DOHH2 (cell line): ENCODE measurements around the gene RASA4B.

Experiments used
- H3F3A ChIP-seq: fragments of 200-600 bp; sonication (generic), shearing (Covaris generic); 2 replicates; pipeline ENCODE4 v1.6.0; 2016; ENCODE audit warnings: antibody characterized with exemption, mild to moderate bottlenecking; ENCODE audit not compliant: control insufficient read depth, insufficient read depth
- H3K27ac ChIP-seq: fragments of 200-600 bp; sonication (generic); 2 replicates; pipeline ENCODE4 v1.5.1; 2014; ENCODE audit warnings: low read depth, mild to moderate bottlenecking, low read length, moderate library complexity
- H3K27me3 ChIP-seq: fragments of 200-600 bp; sonication (generic); 2 replicates; pipeline ENCODE4 v1.6.1; 2014; ENCODE audit warnings: mild to moderate bottlenecking, low read length, mixed read lengths; ENCODE audit not compliant: control insufficient read depth
- H3K36me3 ChIP-seq: fragments of 200-600 bp; sonication (generic); 2 replicates; pipeline ENCODE4 v1.6.1; 2014; ENCODE audit warnings: mild to moderate bottlenecking, low read length, moderate library complexity, mixed read lengths; ENCODE audit not compliant: control insufficient read depth
- H3K4me1 ChIP-seq: fragments of 200-600 bp; sonication (generic); 2 replicates; pipeline ENCODE4 v1.6.1; 2014; ENCODE audit warnings: mild to moderate bottlenecking, low read length, mixed read lengths; ENCODE audit not compliant: control insufficient read depth
- H3K4me2 ChIP-seq: fragments of 200-600 bp; sonication (generic); 2 replicates; pipeline ENCODE4 v1.6.0; 2014; ENCODE audit warnings: mild to moderate bottlenecking, low read length, moderate library complexity
- H3K4me3 ChIP-seq: fragments of 200-600 bp; sonication (generic); 2 replicates; pipeline ENCODE4 v1.5.1; 2014; ENCODE audit warnings: mild to moderate bottlenecking, low read length, mixed read lengths
- H3K79me2 ChIP-seq: fragments of 200-600 bp; sonication (generic); 2 replicates; pipeline ENCODE4 v1.6.1; 2014; ENCODE audit warnings: mild to moderate bottlenecking, low read length, mixed read lengths; ENCODE audit not compliant: control insufficient read depth
- H3K9me2 ChIP-seq: fragments of 200-600 bp; sonication (generic); replicated peaks from 2 replicates; pipeline ENCODE4 v1.6.1; 2014; ENCODE audit warnings: mild to moderate bottlenecking, low read length, mixed read lengths; ENCODE audit not compliant: control insufficient read depth
- H3K9me3 ChIP-seq: fragments of 200-600 bp; sonication (generic); 2 replicates; pipeline ENCODE4 v1.6.1; 2014; ENCODE audit warnings: antibody characterized with exemption, low read length, mixed read lengths; ENCODE audit not compliant: control insufficient read depth, insufficient read depth
- H4K20me1 ChIP-seq: fragments of 200-600 bp; sonication (generic); 2 replicates; pipeline ENCODE4 v1.6.0; 2014; ENCODE audit warnings: low read depth, mild to moderate bottlenecking, antibody characterized with exemption, low read length, moderate library complexity; ENCODE audit not compliant: control insufficient read depth, insufficient read depth
- CTCF ChIP-seq: fragments of 200-600 bp; sonication (generic); IDR thresholded peaks from one replicate; pipeline ENCODE4 v1.5.1; 2014; ENCODE audit warnings: antibody characterized with exemption, mild to moderate bottlenecking, low read depth, low read length; ENCODE audit not compliant: poor library complexity, severe bottlenecking
- EZH2phosphoT487 ChIP-seq: fragments of 200-600 bp; sonication (generic); IDR thresholded peaks from 2 replicates; pipeline ENCODE4 v1.6.1; 2017; ENCODE audit warnings: borderline replicate concordance, mild to moderate bottlenecking, antibody characterized with exemption, low read length, moderate library complexity, mixed read lengths

RASA4B gene

GRCh38 chr7:102451371-102452054, 66.1 kb downstream of the RASA4B start:
- Histone ChIP-seq H3F3A (peaks cover 23% of the 10 kb centered on the region), H3K27ac (no peak overlapping the region), H3K79me2 (peaks cover 17% of the 10 kb centered on the region), H3K4me2 (no peak overlapping the region), H3K36me3 (peaks cover 31% of the 10 kb centered on the region), H3K4me3 (no peak overlapping the region), H3K27me3 (no peaks in the 10 kb centered on the region), H3K9me2 (no peaks in the 10 kb centered on the region), H3K9me3 (no peaks in the 10 kb centered on the region), H4K20me1 (peaks cover 10% of the 10 kb centered on the region; the same call in 1 of the 2 replicates), H3K4me1 (peaks cover 24% of the 10 kb centered on the region)
- no peak for TF ChIP-seq EZH2phosphoT487
- TF ChIP-seq CTCF, result no peak

- peaks cover 37% of the 10 kb centered on the region for H3K4me1 ChIP-seq
- H3K4me2 ChIP-seq, result no peak overlapping the region
- H4K20me1 ChIP-seq, result peaks cover 6% of the 10 kb centered on the region; the same call in 1 of the 2 replicates
- H3K4me3 ChIP-seq, result no peak overlapping the region
- TF ChIP-seq EZH2phosphoT487 (no peak), CTCF (peak; percentile 83)
- H3F3A ChIP-seq, result peaks cover 28% of the 10 kb centered on the region
- no peaks in the 10 kb centered on the region for H3K9me3 ChIP-seq
- peaks cover 37% of the 10 kb centered on the region for H3K36me3 ChIP-seq
- H3K79me2 ChIP-seq, result peaks cover 30% of the 10 kb centered on the region
- H3K9me2 ChIP-seq, result no peaks in the 10 kb centered on the region
- no peak overlapping the region; the same call in 1 of the 2 replicates for H3K27ac ChIP-seq
- H3K27me3 ChIP-seq, result no peaks in the 10 kb centered on the region
Measured at GRCh38 chr7:102450242-102450641, 67.3 kb downstream of the RASA4B start.

- H3K27me3 ChIP-seq, result no peaks in the 10 kb centered on the region
- H3K27ac ChIP-seq, result no peak overlapping the region
- H3K9me2 ChIP-seq, result no peaks in the 10 kb centered on the region
- H3K4me3 ChIP-seq, result no peak overlapping the region
- H3K9me3 ChIP-seq, result no peaks in the 10 kb centered on the region
- H3K4me1 ChIP-seq, result peaks cover 48% of the 10 kb centered on the region
- peaks cover 30% of the 10 kb centered on the region for H3F3A ChIP-seq
- H3K79me2 ChIP-seq, result peaks cover 36% of the 10 kb centered on the region
- no peak overlapping the region for H3K4me2 ChIP-seq
- TF ChIP-seq CTCF, result no peak
- peaks cover 6% of the 10 kb centered on the region; the same call in 1 of the 2 replicates for H4K20me1 ChIP-seq
- H3K36me3 ChIP-seq, result peaks cover 46% of the 10 kb centered on the region
Measured at GRCh38 chr7:102449136-102449535, 68.4 kb downstream of the RASA4B start.
